RCC 7860 (cell line): ENCODE data around the gene CMIP.
A peak's percentile ranks its signal among the peaks of the same experiment; 100 is the strongest.

ENCODE experiments used
- DNase-seq: peaks from one replicate; pipeline ENCODE4 v3.0.0-alpha.2; 2015; ENCODE audit warnings: low spot score
- FAIRE-seq: peaks from 2 replicates; lab custom pipeline; 2012; peaks lifted over from hg19 to GRCh38; lab: Jason Lieb, UNC

The CMIP gene

DNA sequence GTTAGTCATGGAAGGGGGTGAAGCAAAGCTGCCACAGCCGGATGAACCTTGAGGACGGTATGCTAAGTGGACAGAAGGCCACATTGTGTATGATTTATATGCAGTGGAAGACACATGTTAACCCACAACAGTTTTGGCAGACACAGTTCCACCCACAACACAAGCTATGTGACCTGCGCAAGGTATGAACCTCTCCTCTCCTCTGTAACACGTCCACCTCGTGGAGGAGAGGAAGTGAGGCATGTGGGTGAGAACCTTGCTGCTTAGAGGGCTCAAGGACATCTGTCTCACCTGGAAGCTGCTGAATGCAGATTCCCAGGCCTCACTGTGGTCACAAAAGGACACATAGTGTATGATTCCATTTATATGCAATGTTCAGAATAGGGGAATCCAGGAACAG is 198.3 kb downstream of the CMIP start:
- no peak for DNase-seq
- no peak for FAIRE-seq

- FAIRE-seq (peak; percentile 80), DNase-seq (peak; percentile 98)
These were observed 200.7 kb downstream of the CMIP start for GRCh38 chr16:81645266-81645694.

DNA sequence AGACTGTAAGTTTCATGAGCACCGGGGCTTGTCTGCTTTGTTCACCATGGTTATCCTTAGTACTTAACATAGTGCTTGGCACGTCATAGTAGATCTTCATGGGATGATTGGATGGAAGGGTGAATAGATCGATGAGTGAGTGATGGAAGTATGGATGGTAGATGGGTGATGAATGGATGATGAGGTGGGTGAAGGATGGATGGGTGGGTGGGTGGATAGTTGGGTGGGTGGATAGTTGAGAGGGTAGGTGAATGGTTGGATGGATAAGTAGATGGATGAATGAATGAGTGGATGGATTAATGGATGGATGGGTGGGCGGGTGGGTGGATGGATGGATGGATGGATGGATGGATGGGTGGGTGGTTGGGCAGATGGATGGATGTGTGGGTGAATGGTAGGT is 201.3 kb downstream of the CMIP start:
- FAIRE-seq, result no peak
- DNase-seq, result no peak

GRCh38 chr16:81646561-81646960 is 202.0 kb downstream of the CMIP start:
- FAIRE-seq (no peak), DNase-seq (no peak)

- DNase-seq, result peak; percentile 84
These were observed 202.9 kb downstream of the CMIP start for GRCh38 chr16:81647527-81647926.

GRCh38 chr16:81649561-81650184 is 205.1 kb downstream of the CMIP start:
- no peak for FAIRE-seq
- peak; percentile 18 for DNase-seq

More at GRCh38 chr16:81647527-81647926, 202.9 kb downstream of the CMIP start:
- peak; percentile 75 for FAIRE-seq

GRCh38 chr16:81650281-81650680 is 205.7 kb downstream of the CMIP start:
- no peak for FAIRE-seq
- no peak for DNase-seq

GRCh38 chr16:81650982-81651562 is 206.5 kb downstream of the CMIP start:
- no peak for FAIRE-seq
- DNase-seq, result no peak

GRCh38 chr16:81651758-81652718 is 207.4 kb downstream of the CMIP start:
- FAIRE-seq (no peak), DNase-seq (no peak)

DNA sequence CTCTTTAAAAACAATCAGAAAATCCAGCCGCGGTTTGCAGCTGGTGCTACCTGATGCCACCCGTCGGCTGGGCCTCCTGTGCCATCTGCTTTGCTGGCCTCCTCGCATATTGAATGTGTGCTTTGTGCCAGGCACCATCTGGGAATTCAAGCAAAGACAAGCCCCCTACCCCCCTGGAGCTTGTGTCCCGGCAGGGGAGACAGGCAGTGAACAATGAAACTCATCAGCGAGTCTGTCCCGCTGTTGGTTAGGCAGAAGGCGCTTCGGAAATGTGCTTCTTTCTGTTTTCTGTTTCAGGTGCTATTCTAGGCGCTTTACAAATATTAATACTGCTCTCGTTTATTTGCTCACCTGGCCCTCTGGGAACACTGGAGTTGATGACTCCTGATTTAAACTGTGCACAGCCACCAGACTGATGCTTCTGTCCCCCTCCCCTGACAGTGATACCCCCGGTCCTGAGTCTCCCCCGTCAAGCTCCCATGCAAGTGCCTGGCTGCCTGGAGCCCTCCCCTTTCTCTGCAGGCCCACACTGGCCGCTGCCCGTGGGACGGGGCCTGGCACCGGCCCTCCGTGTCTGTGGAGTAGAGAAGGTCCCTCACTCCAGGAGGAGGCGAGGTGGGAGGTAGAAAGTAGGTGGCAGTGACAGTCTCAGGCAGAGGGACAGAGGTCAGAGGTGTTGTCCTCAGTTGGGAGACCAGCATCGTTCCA is 208.3 kb downstream of the CMIP start:
- no peak for FAIRE-seq
- no peak for DNase-seq

DNA sequence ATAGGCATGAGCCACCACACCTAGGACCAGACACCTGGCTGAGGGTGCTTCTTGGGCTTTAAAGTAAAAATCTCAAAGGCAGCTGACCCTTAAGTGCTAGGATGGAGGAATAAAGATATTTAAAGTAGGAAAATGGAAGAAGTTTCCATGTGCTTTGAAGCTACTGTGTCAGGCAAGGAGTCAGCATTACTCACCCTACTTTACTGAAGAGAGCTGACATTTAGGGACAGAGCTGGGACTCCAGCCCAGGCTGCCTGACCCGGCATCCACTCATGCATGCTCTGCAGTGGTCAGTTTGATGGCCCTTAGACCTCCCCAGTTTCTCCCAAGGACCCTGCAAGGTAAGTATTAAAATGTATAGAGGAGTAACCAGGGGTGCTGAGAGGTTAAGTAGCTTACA is 209.7 kb downstream of the CMIP start:
- DNase-seq (peak; percentile 20), FAIRE-seq (no peak)

GRCh38 chr16:81655469-81656162 is 211.0 kb downstream of the CMIP start:
- DNase-seq (no peak), FAIRE-seq (no peak)

DNA sequence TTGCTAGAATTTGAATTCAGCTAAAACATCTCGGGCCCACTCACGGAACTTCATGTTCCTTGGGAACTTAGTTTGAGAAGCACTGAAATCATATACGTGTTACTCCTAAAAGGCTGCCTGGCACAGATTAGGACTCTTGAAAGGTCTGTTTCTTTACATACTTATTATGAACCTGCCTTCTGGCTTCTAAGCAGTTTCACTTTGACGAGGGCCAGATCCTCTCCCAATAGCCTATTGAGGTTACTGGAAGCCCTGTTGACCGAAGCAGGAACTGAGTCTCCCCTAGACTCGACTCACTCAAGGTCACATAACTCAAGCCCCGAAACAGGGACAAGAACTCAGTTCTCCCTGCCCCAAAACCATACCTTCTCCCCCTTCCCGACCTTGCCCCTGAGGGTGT is 212.6 kb downstream of the CMIP start:
- FAIRE-seq, result no peak
- no peak for DNase-seq

- no peak for DNase-seq
These were observed 213.2 kb downstream of the CMIP start for GRCh38 chr16:81657781-81658180.

GRCh38 chr16:81658373-81658772 is 213.8 kb downstream of the CMIP start:
- FAIRE-seq (no peak), DNase-seq (no peak)

More at GRCh38 chr16:81657781-81658180, 213.2 kb downstream of the CMIP start:
- FAIRE-seq, result no peak

DNA sequence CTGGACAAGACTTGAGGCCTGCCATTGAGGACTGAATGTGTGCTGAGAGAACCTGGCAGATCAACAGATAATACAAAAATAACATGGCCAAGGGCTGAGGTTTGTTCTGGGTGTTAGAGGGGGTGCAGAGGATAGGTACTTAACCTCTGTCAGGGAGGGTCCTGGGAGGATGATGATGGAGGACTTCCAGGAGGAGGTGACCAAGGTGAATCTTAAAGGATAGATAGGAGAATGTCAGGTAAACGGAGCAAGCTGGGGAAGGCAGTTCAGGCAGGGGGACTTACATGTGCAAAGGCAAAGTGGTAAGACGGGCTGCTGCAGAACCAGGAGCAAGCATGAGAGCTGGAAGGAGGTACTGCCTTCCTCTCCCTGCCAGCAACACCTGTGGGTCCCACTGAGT is 214.6 kb downstream of the CMIP start:
- DNase-seq, result no peak
- FAIRE-seq, result no peak

GRCh38 chr16:81661082-81661481 is 216.5 kb downstream of the CMIP start:
- DNase-seq, result no peak
- no peak for FAIRE-seq

GRCh38 chr16:81664153-81664552 is 219.5 kb downstream of the CMIP start:
- FAIRE-seq (no peak), DNase-seq (no peak)

GRCh38 chr16:81665588-81665987 is 221.0 kb downstream of the CMIP start:
- DNase-seq, result no peak
- no peak for FAIRE-seq

DNA sequence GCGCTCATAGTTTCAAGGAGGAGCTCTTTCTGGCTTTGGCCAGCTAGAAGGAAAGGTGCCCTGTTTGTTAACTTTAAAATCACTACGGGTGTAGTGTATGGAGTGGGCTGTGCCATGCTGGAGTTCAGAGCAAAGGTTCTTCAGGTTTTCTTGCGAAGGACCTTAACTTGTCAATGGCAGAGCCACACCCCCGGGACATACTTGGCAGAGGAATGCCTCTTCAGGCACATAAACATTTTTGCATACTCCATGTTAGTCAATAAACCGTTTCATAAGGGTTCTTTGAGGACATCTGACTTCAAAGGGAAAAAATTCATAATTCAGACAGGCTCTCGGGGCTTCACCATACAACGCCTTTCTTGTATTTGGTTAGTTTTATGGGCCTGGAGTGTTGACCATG is 221.5 kb downstream of the CMIP start:
- FAIRE-seq, result no peak
- DNase-seq, result no peak
